Right cardiac atrium (tissue), 5 donors: ENCODE results near the gene MAK. TPM values are rescaled to one million over a fixed set of nuclear protein-coding genes. Genes with fewer than 3 reads are reported as not detected.
"Not testable (repeated sequence)": the region's sequence is repeated elsewhere in the genome, so short reads cannot be mapped to it uniquely, and the experiment has no call there.

ENCODE experiments used
- ATAC-seq, 2 donors: fragments of 200-7000 bp; cut with Tn5 transposase; one replicate each; pipeline versions ENCODE4 v1.8.0 to v1.9.1; 2020; ENCODE audit warnings: moderate library complexity in 2 of 2, mild to moderate bottlenecking in 1 of 2
- DNase-seq, 3 donors: peaks; one replicate each; pipeline ENCODE4 v3.0.0-alpha.2; 2020
- H3K27ac ChIP-seq: one replicate; pipeline ENCODE4 v1.5.1; 2013; ENCODE audit warnings: mild to moderate bottlenecking, low read length, control low read depth, moderate library complexity
- H3K27me3 ChIP-seq: one replicate; pipeline ENCODE4 v1.6.1; 2013; ENCODE audit not compliant: control insufficient read depth, insufficient read depth
- H3K4me1 ChIP-seq: one replicate; pipeline ENCODE4 v1.6.1; 2013; ENCODE audit warnings: low read length; ENCODE audit not compliant: control insufficient read depth, insufficient read depth
- H3K4me3 ChIP-seq: one replicate; pipeline ENCODE4 v1.5.1; 2013; ENCODE audit warnings: low read length, control low read depth
- H3K9me3 ChIP-seq: one replicate; pipeline ENCODE4 v1.6.1; 2013; ENCODE audit warnings: low read length; ENCODE audit not compliant: control insufficient read depth
- WGBS: extraction: QIAGEN DNeasy Blood & Tissue Kit; methylation state at CpG from one replicate; pipeline ENCODE4 v1.1.7; 2013; 5-methylcytosine and 5-hydroxymethylcytosine counted together
- intact Hi-C, 4 donors: fragments of 100-400 bp; cut with DNase I; formaldehyde crosslinking; loops; one replicate each; pipeline versions ENCODE4 v1.11.0 to v1.14.0; 2022 to 2023
- polyA plus RNA-seq: library from polyadenylated mRNA; stranded (reverse); fragments of 200-250 nt; gene quantifications from one replicate; pipeline ENCODE4 v1.2.3, GENCODE V29; 2013
- total RNA-seq, 4 donors: library from RNA; stranded (reverse); fragmentation: NEBNext Ultra II Directional; extraction: Animal tissue kit (Norgen Biotek cat#: 25700); gene quantifications; one replicate each; pipeline ENCODE4 v1.2.1, GENCODE V29; 2021
- donor health status: healthy with polysubstance abuse.
- donor health status: DM: no; HTN: yes; CAD: no.
- donor health status: DM: no; HTN: no; CAD: no.
- donor health status: DM: no; HTN: yes; CAD: no; lungs with severe emphysema.
- donor health status: DM: yes; HTN: yes; CAD: no.

The MAK gene
- total and polyA plus RNA-seq, 5 donors, result 0.11 to 0.29 (median 0.19) TPM; not detected in 1

DNA sequence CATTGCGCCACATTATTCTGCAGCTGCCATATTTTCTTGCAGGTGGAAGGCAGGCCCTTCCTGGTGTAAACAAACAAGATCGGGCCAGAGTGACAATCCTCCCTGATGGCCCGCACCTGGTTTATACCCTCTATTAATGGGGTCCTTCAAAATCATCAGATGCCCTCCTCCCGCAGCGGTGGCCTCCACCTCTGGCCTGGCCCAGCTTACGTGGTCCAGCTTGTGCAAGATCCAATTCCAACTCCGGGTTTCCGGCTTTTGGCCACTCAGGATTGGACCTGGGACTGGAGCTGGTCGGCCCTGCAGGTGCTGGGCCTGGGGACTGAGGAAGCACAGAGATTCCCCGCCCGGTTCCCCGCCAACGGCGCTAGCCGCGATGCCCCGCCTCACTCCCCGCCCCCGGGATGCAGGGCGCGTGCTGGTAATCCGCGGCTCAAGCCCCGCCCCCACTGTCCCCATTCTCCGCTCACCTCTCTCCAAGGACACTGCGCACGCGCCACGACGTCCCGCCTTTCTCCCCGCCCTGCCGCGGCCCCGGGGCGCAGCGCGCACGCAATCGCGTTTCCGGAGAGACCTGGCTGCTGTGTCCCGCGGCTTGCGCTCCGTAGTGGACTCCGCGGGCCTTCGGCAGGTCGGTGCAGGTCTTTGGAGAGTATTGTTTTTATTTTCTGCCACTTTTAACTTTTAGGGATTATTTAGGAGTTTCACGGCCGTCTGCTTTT lies 90.9 kb downstream of the MAK start, which contains the start of gene TMEM14B:
Gene TMEM14B (plus strand): TSS at position 555 of the 722 bp plus-strand sequence. CDS start 1,441 bp downstream, outside the sequence.
- Histone ChIP-seq H3K4me1 (peaks cover 10% of the 10 kb centered on the region), H3K27me3 (no peaks in the 10 kb centered on the region), H3K4me3 (peak within 1 kb of the TSS; percentile 77), H3K27ac (peak within 1 kb of the TSS; percentile 52), H3K9me3 (no peaks in the 10 kb centered on the region)
- intact Hi-C loops, result loop anchor here in 1 of 4 donors (10.0 kb wide), 1 partner anchor 53 kb away; the partner anchor contains the start of genes C6orf52 and PAK1IP1
- ATAC-seq (peak; percentile 99 to 100), DNase-seq (peak; percentile 100)
- 1% methylated on average over 52 of the region's 52 CpGs for WGBS

DNA sequence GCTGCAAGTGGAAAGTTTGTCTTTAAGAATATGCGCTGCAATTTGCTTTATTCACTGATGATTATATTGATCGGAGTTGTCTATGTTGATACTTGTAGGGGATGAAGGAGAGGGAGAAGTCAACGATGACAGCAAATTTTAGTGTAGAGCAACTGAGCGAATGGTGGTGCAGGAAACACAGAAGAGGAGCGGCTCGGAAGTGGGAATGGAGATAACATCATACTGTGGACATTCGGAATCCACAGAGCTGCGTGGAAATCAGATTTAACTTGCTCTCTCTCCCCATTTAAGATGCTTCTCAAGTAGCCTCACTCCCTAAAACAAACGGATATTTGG lies 91.5 kb downstream of the MAK start:
- DNase-seq (no peak), ATAC-seq (no peak)
- Histone ChIP-seq H3K27me3 (no peaks in the 10 kb centered on the region), H3K27ac (peak overlapping the region; percentile 52), H3K4me3 (peak overlapping the region; percentile 77), H3K4me1 (peaks cover 10% of the 10 kb centered on the region), H3K9me3 (no peaks in the 10 kb centered on the region)
- WGBS, result 45% methylated on average over 9 of the region's 9 CpGs
- intact Hi-C loops, result loop anchor here in 1 of 4 donors (10.0 kb wide), 1 partner anchor 52 kb away; the partner anchor contains the start of genes C6orf52 and PAK1IP1

DNA sequence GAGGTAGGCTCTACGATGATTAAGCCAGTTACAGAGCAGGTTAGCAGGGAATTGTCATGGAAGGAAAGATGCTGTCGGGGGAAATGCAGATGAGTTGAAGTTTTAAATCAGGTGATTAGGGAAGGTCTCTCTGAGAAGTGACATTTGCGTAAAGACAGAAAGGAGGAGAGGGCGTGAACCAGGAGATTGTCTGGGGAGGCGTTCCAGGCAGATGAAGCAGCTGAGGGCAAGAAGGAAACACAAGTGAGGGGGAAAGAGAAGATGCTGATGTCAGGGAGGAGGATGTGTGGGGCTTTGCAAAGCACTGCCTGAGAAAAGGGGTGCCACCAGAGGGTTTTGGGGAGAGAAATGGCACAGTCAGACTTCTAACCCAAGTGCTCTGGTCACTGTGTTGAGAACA lies 93.2 kb downstream of the MAK start:
- Histone ChIP-seq H3K27ac (no peak overlapping the region), H3K4me3 (no peak overlapping the region), H3K27me3 (no peaks in the 10 kb centered on the region), H3K4me1 (peaks cover 6% of the 10 kb centered on the region), H3K9me3 (no peaks in the 10 kb centered on the region)
- ATAC-seq (no peak), DNase-seq (no peak)
- intact Hi-C loops, result loop anchor here in 1 of 4 donors (10.0 kb wide), 1 partner anchor 50 kb away; the partner anchor contains the start of genes C6orf52 and PAK1IP1
- 83% methylated on average over 5 of the region's 5 CpGs for WGBS

DNA sequence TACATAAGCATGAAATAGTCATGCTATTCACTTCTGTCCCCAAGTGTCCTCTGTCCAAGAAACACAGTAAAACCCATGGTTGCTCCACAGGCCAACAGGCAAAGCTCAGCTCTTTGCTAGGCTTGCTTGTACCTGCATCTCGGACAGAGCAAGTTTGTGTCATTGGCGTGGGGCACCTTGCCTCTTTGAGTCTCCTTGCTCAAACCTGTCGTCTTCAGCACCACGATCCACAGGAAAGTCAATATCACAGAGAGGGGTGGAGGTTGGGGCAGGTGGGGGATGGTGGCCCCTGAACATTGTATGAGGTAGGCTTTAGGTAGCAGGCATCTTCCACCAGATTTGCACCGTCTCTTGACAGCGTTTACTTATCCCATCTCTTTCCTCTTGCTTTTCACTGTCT lies 94.8 kb downstream of the MAK start:
- H3K27ac ChIP-seq, result no peak overlapping the region
- H3K9me3 ChIP-seq, result no peaks in the 10 kb centered on the region
- no peaks in the 10 kb centered on the region for H3K4me1 ChIP-seq
- H3K4me3 ChIP-seq, result no peak overlapping the region
- intact Hi-C loops, result loop anchor here in 1 of 4 donors (10.0 kb wide), 1 partner anchor 49 kb away; the partner anchor contains the start of genes C6orf52 and PAK1IP1
- no peak for ATAC-seq
- H3K27me3 ChIP-seq, result no peaks in the 10 kb centered on the region
- DNase-seq, result no peak
- 81% methylated on average over 6 of the region's 6 CpGs for WGBS

DNA sequence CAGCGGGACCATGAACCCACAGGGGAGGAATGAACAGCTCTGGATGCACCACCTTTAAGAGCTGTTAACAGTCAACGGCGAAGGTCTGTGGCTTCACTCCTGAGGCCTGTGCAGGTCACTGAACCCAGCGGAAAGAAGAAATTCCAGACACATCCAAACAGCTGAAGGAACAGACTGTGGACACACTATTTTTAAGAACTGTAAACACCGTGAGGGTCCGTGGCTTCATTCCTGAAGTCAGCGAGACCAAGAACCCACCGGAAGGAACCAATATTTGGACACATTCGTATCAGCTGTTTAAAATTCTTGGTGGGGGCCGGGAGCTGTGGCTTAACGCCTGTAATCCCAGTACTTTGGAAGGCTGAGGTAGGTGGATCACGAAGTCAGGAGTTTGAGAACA lies 96.1 kb downstream of the MAK start:
- intact Hi-C loops, result loop anchor here in 1 of 4 donors (10.0 kb wide), 1 partner anchor 47 kb away; the partner anchor contains the start of genes C6orf52 and PAK1IP1
- ATAC-seq (no peak), DNase-seq (no peak)
- H3K27me3 ChIP-seq, result no peaks in the 10 kb centered on the region
- H3K4me3 ChIP-seq, result no peak overlapping the region
- no peaks in the 10 kb centered on the region for H3K4me1 ChIP-seq
- H3K9me3 ChIP-seq, result no peaks in the 10 kb centered on the region
- 93% methylated on average over 12 of the region's 12 CpGs for WGBS
- no peak overlapping the region for H3K27ac ChIP-seq

DNA sequence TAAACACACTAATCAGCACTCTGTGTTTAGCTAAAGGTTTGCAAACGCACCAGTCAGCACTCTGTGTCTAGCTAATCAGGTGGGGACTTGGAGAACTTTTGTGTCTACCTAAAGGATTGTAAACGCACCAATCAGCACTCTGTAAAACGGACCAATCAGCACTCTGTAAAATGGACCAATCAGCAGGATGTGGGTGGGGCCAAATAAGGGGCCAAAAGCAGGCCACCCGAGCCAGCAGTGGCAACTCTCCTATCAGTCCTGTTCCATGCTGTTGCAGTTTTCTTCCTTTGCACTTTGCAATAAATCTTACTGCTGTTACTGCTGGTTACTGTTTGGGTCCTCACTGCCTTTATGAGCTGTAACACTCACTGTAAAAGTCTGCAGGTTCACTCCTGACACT lies 96.7 kb downstream of the MAK start:
- H3K27ac ChIP-seq, DNase-seq, H3K9me3 ChIP-seq, ATAC-seq, H3K4me1 ChIP-seq, H3K27me3 ChIP-seq, H3K4me3 ChIP-seq: not testable (repeated sequence)
- 95% methylated on average over 4 of the region's 4 CpGs for WGBS
- intact Hi-C loops, result loop anchor here in 1 of 4 donors (10.0 kb wide), 1 partner anchor 47 kb away; the partner anchor contains the start of genes C6orf52 and PAK1IP1

DNA sequence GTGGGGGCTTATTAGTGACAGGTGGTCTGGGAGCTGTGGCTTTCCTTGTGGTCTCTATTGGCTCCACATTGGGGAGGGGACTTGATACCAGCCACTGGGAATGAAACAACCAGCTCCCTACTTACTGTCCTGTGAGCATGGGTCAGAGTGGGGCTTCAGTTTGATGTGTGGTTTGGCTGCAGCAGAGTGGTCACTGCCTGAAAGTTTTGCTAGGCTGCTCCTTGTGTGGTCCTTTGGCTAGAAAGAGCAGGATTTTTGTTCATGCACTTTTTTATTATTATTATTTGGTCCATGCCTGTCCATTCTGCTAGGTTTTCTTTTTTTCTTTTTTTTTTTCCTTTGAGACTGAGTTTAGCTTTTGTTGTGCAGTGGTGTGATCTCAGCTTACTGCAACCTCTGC lies 98.3 kb downstream of the MAK start:
- no peak overlapping the region for H3K27ac ChIP-seq
- no peak for ATAC-seq
- intact Hi-C loops, result loop anchor here in 1 of 4 donors (10.0 kb wide), 1 partner anchor 45 kb away; the partner anchor contains the start of genes C6orf52 and PAK1IP1
- H3K4me3 ChIP-seq, result no peak overlapping the region
- H3K4me1 ChIP-seq, result no peaks in the 10 kb centered on the region
- no peaks in the 10 kb centered on the region for H3K9me3 ChIP-seq
- no peaks in the 10 kb centered on the region for H3K27me3 ChIP-seq
- no peak for DNase-seq

DNA sequence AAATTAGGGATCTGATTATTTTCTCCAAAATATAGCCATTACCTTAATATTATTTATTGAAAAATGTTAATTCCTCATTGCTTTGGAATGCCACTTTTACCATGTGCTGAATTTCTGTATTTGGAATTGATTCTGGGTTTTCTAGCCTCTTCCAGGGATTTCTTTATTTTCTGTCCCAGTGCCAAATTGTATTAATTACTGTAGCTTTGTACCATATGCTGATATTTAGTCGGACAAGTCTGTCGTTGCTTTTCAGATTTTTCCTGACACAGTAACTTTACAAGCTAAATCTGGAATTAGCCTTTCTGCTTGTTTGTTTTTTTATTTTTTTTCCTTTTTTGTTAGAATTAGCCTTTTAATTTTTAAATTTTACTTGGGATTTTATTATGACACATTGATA lies 101.6 kb downstream of the MAK start:
- no peak overlapping the region for H3K27ac ChIP-seq
- intact Hi-C loops, result no loop called here
- DNase-seq (no peak), ATAC-seq (no peak)
- WGBS, result 81% methylated on average over 2 of the region's 2 CpGs
- no peaks in the 10 kb centered on the region for H3K27me3 ChIP-seq
- no peaks in the 10 kb centered on the region for H3K9me3 ChIP-seq
- H3K4me1 ChIP-seq, result no peaks in the 10 kb centered on the region
- H3K4me3 ChIP-seq, result no peak overlapping the region

DNA sequence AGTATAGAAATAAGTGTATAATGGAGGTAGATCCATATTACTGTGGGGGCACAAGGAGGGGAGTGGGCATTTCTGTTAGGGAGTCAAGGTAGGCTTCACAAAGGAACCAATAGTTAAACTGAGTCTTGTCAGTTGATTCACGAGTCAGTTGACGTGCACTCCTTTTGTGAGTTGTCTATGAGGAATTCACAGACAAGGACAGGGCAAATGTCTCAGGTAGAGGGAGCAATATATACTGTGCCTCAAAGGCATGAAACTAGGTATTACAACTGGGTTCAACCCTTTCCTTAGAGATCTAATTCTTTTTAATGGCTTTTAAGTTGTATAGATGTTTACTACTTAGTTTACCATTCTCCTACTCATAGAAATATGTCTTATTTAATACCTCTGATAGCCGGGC lies 104.5 kb downstream of the MAK start:
- Histone ChIP-seq H3K4me1 (no peaks in the 10 kb centered on the region), H3K27ac (no peak overlapping the region), H3K4me3 (no peak overlapping the region), H3K9me3 (no peaks in the 10 kb centered on the region), H3K27me3 (no peaks in the 10 kb centered on the region)
- intact Hi-C loops, result no loop called here
- DNase-seq (no peak), ATAC-seq (no peak)
- 95% methylated on average over 3 of the region's 3 CpGs for WGBS

DNA sequence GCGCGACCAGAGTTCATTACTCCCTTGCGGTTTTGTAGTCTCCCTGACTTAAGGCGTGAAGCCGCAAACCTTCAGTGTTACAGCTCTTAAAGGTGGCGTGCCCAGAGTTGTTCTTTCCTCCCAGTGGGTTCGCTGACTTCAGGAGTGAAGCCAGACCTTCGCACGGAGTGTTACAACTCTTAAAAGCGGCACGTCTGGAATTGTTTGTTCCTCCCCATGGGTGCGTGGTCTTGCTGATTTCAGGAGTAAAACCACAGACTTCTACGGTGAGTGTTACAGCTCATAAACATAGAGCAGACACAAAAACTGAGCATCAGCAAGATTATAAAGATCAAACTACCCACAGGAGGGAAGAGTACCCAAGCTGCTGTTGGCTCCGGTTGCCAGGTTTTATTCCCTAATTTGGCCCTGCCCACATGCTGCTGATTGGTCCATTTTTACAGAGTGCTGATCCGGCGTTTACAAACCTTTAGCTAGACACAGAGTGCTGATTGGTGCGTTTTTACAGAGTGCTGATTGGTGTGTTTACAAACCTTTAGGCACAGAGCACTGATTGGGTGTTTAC lies 105.1 kb downstream of the MAK start:
- ATAC-seq, result no peak
- no peaks in the 10 kb centered on the region for H3K9me3 ChIP-seq
- no peak for DNase-seq
- 91% methylated on average over 17 of the region's 17 CpGs for WGBS
- H3K4me1 ChIP-seq, result no peaks in the 10 kb centered on the region
- intact Hi-C loops, result no loop called here
- H3K27me3 ChIP-seq, result no peaks in the 10 kb centered on the region
- H3K27ac ChIP-seq, result no peak overlapping the region
- no peak overlapping the region for H3K4me3 ChIP-seq

DNA sequence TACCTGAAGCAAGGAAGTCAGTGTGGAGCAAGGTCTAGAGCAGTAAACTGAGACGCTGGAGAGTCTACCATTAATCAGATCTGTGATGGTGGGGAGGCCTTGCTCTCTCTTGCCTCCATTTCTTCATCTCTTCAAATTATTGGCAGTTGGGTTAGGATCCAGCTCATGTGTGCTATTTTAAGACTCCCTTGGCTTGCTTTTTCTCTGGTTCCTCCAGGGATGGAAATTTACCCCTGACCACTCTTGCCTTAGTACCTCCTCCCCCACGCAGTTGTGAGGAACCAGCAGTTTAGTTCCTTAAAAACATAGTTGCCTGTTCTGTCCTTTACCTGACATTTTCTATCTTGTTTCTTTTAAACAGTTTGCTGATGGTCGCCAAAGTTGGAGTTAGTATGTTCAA lies 108.1 kb downstream of the MAK start:
- Histone ChIP-seq H3K4me1 (no peaks in the 10 kb centered on the region), H3K9me3 (no peaks in the 10 kb centered on the region), H3K27me3 (no peaks in the 10 kb centered on the region), H3K27ac (no peak overlapping the region), H3K4me3 (no peak overlapping the region)
- ATAC-seq (peak in 1 of 2 donors; percentile 28), DNase-seq (no peak)
- 64% methylated on average over 3 of the region's 3 CpGs for WGBS
- intact Hi-C loops, result no loop called here
